GM19455 (cell line): ENCODE data around the gene TULP4.
"Not testable (repeated sequence)": the region's sequence is repeated elsewhere in the genome, so short reads cannot be mapped to it uniquely, and the experiment has no call there.

ENCODE experiments used
- ATAC-seq: cut with Tn5 transposase; IDR thresholded peaks from one replicate; pipeline ENCODE4 v1.9.1; 2021; ENCODE audit not compliant: unreplicated experiment

The TULP4 gene

GRCh38 chr6:158545043-158545966, 233.0 kb downstream of the TULP4 start:
- ATAC-seq, result no peak

GRCh38 chr6:158548418-158549161, 236.3 kb downstream of the TULP4 start:
- no peak for ATAC-seq

- ATAC-seq, result peak; percentile 63
Measured at GRCh38 chr6:158552055-158552795, 240.0 kb downstream of the TULP4 start.

- ATAC-seq, result peak; percentile 24
Measured at GRCh38 chr6:158552796-158553138, 240.5 kb downstream of the TULP4 start.

GRCh38 chr6:158554611-158555361, 242.5 kb downstream of the TULP4 start:
- ATAC-seq, result no peak

- no peak for ATAC-seq
Measured at GRCh38 chr6:158556113-158556512, 243.8 kb downstream of the TULP4 start.

- ATAC-seq, result not testable (repeated sequence)
Measured at GRCh38 chr6:158557110-158557509, 244.8 kb downstream of the TULP4 start.

- no peak for ATAC-seq
Measured at GRCh38 chr6:158557927-158558326, 245.7 kb downstream of the TULP4 start.

GRCh38 chr6:158558415-158559306, 246.4 kb downstream of the TULP4 start:
- no peak for ATAC-seq

GRCh38 chr6:158559338-158559894, 247.2 kb downstream of the TULP4 start:
- no peak for ATAC-seq

GRCh38 chr6:158559895-158560835, 247.9 kb downstream of the TULP4 start, which contains the start of gene TMEM181:
Gene TMEM181 (plus strand): TSS chr6:158560091. CDS start chr6:158560225, 134 bp downstream.
- peak; percentile 80 for ATAC-seq

GRCh38 chr6:158560836-158561320, 248.6 kb downstream of the TULP4 start:
- ATAC-seq, result peak; percentile 10
